Gastrocnemius medialis (tissue), 4 donors: ENCODE data around the gene ORC4. TPM values are rescaled to one million over a fixed set of nuclear protein-coding genes. Genes with fewer than 3 reads are reported as not detected.

Source experiments
- ATAC-seq, 2 donors: fragments of 150-250 bp; one replicate each; pipeline ENCODE4 v1.9.1; 2016
- DNase-seq, 2 donors: peaks; one replicate each; pipeline ENCODE4 v3.0.0-alpha.2; 2019
- H3K27ac ChIP-seq, 4 donors: fragments of 200-600 bp; sonication (generic); 1 replicate in 1 of 4; 2 replicates in 3 of 4; pipeline ENCODE4 v1.5.1; 2016 to 2018; ENCODE audit warnings: mild to moderate bottlenecking in 2 of 4, moderate library complexity in 1 of 4
- H3K27me3 ChIP-seq, 3 donors: fragments of 200-600 bp; sonication (generic) in 2 of 3; 1 replicate in 1 of 3; 2 replicates in 2 of 3; pipeline versions ENCODE4 v1.5.1 to v1.6.0; 2016 to 2019; ENCODE audit warnings: mild to moderate bottlenecking in 1 of 3, moderate library complexity in 1 of 3
- H3K36me3 ChIP-seq, 2 donors: fragments of 200-600 bp; sonication (generic) in 1 of 2; one replicate each; pipeline ENCODE4 v1.5.1; 2017 to 2018
- H3K4me1 ChIP-seq, 2 donors: fragments of 200-600 bp; sonication (generic) in 1 of 2; one replicate each; pipeline ENCODE4 v1.5.1; 2016 to 2017; ENCODE audit warnings: mild to moderate bottlenecking in 2 of 2
- H3K4me3 ChIP-seq, 4 donors: fragments of 200-600 bp; sonication (generic) in 3 of 4; 1 replicate in 1 of 4; 2 replicates in 3 of 4; pipeline ENCODE4 v1.5.1; 2016 to 2019; ENCODE audit warnings: mild to moderate bottlenecking in 2 of 4
- H3K9me3 ChIP-seq, 3 donors: fragments of 200-600 bp; sonication (generic) in 2 of 3; 1 replicate in 1 of 3; 2 replicates in 2 of 3; pipeline ENCODE4 v1.5.1; 2016 to 2019
- CTCF ChIP-seq, 5 experiments: fragments of 450-650 bp in 3 of 5; fragments of 200-600 bp in 2 of 5; sonication (generic) in 2 of 5; IDR thresholded peaks in 4 of 5; conservative IDR thresholded peaks in 1 of 5; 1 replicate in 4 of 5; 2 replicates in 1 of 5; pipeline ENCODE4 v1.5.1; 2016 to 2019; ENCODE audit warnings: antibody characterized with exemption in 5 of 5, mild to moderate bottlenecking in 3 of 5, moderate library complexity in 3 of 5
- POLR2A ChIP-seq, 2 donors: fragments of 450-650 bp; IDR thresholded peaks; one replicate each; pipeline ENCODE4 v1.6.1; 2017; ENCODE audit warnings: antibody characterized with exemption in 2 of 2, mild to moderate bottlenecking in 2 of 2, moderate library complexity in 2 of 2
- in situ Hi-C, 4 donors: fragments of 200-750 bp; cut with MboI; loops; one replicate each; pipeline versions ENCODE4 v1.15.0 to v1.8.0; 2017; ENCODE audit warnings: low sequenced_read_pairs in 4 of 4
- intact Hi-C: fragments of 100-400 bp; cut with DNase I; formaldehyde crosslinking; loops from one replicate; pipeline ENCODE4 v1.15.1; 2023; ENCODE audit warnings: low total_unique reads
- total RNA-seq, 4 donors: library from RNA; depleted of rRNA; stranded (reverse); fragments of >200 nt; gene quantifications; one replicate each; pipeline versions ENCODE4 v1.1.0 to v1.2.3, GENCODE V29; 2016

ORC4 gene
- total RNA-seq, 4 donors from 2014 or later, result 34.8 to 51.8 (median 43.1) TPM

GRCh38 chr2:147882631-147883030, 137.9 kb downstream of the ORC4 start:
- H3K27me3 ChIP-seq, result no peaks in the 10 kb centered on the region
- DNase-seq (no peak), ATAC-seq (no peak)
- H3K27ac ChIP-seq, result no peak overlapping the region
- in situ Hi-C loops, result no loop called here
- no peaks in the 10 kb centered on the region for H3K9me3 ChIP-seq
- H3K4me3 ChIP-seq, result no peak overlapping the region
- TF ChIP-seq POLR2A (IDR thresholded peaks at IDR 0.05) (no peak), CTCF (IDR thresholded peaks at IDR 0.05 in 4 of 5, conservative IDR thresholded peaks at IDR 0.05 in 1 of 5) (no peak)
- no peaks in the 10 kb centered on the region for H3K36me3 ChIP-seq
- peaks cover 44 to 59% of the 10 kb centered on the region in 2 donors for H3K4me1 ChIP-seq
- intact Hi-C loops, result no loop called here

Other genes with a start within 250 kb of the ORC4 start
- 10 to 100 TPM in 1 of 4 donors, 1 to 10 TPM in 3; 6.6 to 10.6 (median 7.5) TPM for gene ACVR2A, start 175.7 kb downstream of the ORC4 start, total RNA-seq
- gene MBD5, start 354 bp upstream of the ORC4 start, total RNA-seq, result 10 to 100 TPM; 15.2 to 27.2 (median 15.5) TPM